Osteoblast (primary cell): Measurements from ENCODE around the gene PRPF8. TPM values are rescaled to one million over a fixed set of nuclear protein-coding genes. Genes with fewer than 3 reads are reported as not detected.

ENCODE experiments used
- DNase-seq: peaks from one replicate; pipeline ENCODE4 v3.0.0; 2011; ENCODE audit warnings: low spot score, mixed read lengths; ENCODE audit not compliant: insufficient read length; ENCODE audit errors: missing footprints
- H2AFZ ChIP-seq: 2 replicates; pipeline ENCODE4 v1.6.0; 2011; ENCODE audit warnings: mild to moderate bottlenecking, low read length
- H3K27ac ChIP-seq: 2 replicates; pipeline ENCODE4 v1.5.1; 2011; ENCODE audit warnings: mild to moderate bottlenecking, low read depth, low read length, moderate library complexity
- H3K27me3 ChIP-seq: 2 replicates; pipeline ENCODE4 v1.6.0; 2012; ENCODE audit warnings: mild to moderate bottlenecking, control low read depth, inconsistent platforms, low read length, moderate library complexity; ENCODE audit not compliant: insufficient read depth
- H3K36me3 ChIP-seq: 2 replicates; pipeline ENCODE4 v1.5.1; 2011; ENCODE audit warnings: mild to moderate bottlenecking, low read length, control low read depth, moderate library complexity; ENCODE audit not compliant: insufficient read depth
- H3K4me1 ChIP-seq: 2 replicates; pipeline ENCODE4 v1.5.1; 2011; ENCODE audit warnings: mild to moderate bottlenecking, low read length, control low read depth, moderate library complexity; ENCODE audit not compliant: insufficient read depth
- H3K4me2 ChIP-seq: 2 replicates; pipeline ENCODE4 v1.6.0; 2011; ENCODE audit warnings: mild to moderate bottlenecking, low read length; ENCODE audit not compliant: insufficient read depth
- H3K4me3 ChIP-seq: fragments of 200-600 bp; sonication (generic); 3 replicates; pipeline ENCODE4 v1.5.1; 2012; ENCODE audit warnings: mild to moderate bottlenecking, low read length, inconsistent platforms; ENCODE audit not compliant: insufficient read depth
- H3K79me2 ChIP-seq: 2 replicates; pipeline ENCODE4 v1.6.0; 2012; ENCODE audit warnings: mild to moderate bottlenecking, low read length, control low read depth, inconsistent platforms; ENCODE audit not compliant: insufficient read depth
- H3K9me3 ChIP-seq: 2 replicates; pipeline ENCODE4 v1.5.1; 2011; ENCODE audit warnings: low read depth, low read length, control low read depth
- H4K20me1 ChIP-seq: 2 replicates; pipeline ENCODE4 v1.6.0; 2012; ENCODE audit warnings: mild to moderate bottlenecking, low read length, control low read depth; ENCODE audit not compliant: insufficient read depth
- total RNA-seq: library from RNA; depleted of rRNA; stranded (reverse); fragments of >200 nt; gene quantifications from 2 replicates; pipeline ENCODE4 v1.2.3, GENCODE V29; 2012
- TF ChIP-seq, protein P1 (sequence below): IDR thresholded peaks from 2 replicates; pipeline ENCODE4 v1.5.1; 2011; ENCODE audit warnings: mild to moderate bottlenecking, low read depth, low read length, moderate library complexity; ENCODE audit errors: extremely low read depth

PRPF8 gene
- 107 and 111 TPM in 2 replicates for total RNA-seq

DNA sequence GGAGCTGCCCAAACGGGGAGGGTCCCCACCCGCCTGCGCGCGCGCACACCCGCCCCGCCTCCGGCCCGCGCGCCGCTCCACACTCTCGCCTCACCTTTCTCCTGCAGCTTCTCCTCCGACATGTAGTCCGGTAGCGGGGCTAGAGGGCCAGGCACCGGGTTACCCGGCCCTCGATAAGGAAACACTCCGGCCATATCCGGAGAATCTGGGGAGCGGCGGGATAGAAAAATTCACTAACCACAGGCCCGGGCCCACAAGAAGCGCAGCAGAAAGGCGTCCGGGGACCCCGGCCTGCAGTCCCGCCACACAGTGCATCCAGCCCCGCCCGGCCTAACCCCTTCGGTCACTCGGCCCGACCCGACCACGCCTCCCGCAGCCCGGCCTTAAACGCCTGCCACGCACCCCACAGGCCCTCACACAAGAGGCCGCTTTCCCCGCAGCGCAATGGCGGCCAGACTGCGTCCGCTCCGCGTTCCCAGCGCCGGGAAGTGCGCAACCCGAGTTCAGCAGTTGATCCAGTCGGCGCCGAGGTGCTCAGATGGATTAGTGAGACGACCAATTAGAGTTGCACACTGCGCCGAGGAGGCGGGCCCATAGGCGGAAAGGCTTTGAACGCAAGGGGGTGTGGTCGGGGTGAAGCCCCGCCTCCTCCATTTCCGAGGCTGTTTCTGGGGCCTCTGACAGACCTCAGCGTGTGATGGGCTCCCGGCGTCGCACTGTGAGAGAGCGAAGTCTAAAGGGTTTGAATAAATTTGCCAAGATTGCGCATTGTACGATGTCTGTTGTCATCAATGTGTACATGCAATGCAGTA lies at the start of gene PRPF8:
Gene PRPF8 (minus strand): TSS at position 490 of the 812 bp plus-strand sequence. CDS start 296 bp downstream, at position 194.
- Histone ChIP-seq H3K4me2 (peak within 1 kb of the TSS; percentile 99), H4K20me1 (peaks cover 28% of the 10 kb centered on the region), H3K27ac (peak within 1 kb of the TSS; percentile 77), H3K27me3 (no peaks in the 10 kb centered on the region), H3K79me2 (peaks cover 50% of the 10 kb centered on the region), H2AFZ (peak within 1 kb of the TSS; percentile 100), H3K4me3 (peak within 1 kb of the TSS; percentile 96), H3K36me3 (peaks cover 39% of the 10 kb centered on the region), H3K9me3 (no peaks in the 10 kb centered on the region), H3K4me1 (peaks cover 9% of the 10 kb centered on the region)
- TF ChIP-seq, protein P1, sequence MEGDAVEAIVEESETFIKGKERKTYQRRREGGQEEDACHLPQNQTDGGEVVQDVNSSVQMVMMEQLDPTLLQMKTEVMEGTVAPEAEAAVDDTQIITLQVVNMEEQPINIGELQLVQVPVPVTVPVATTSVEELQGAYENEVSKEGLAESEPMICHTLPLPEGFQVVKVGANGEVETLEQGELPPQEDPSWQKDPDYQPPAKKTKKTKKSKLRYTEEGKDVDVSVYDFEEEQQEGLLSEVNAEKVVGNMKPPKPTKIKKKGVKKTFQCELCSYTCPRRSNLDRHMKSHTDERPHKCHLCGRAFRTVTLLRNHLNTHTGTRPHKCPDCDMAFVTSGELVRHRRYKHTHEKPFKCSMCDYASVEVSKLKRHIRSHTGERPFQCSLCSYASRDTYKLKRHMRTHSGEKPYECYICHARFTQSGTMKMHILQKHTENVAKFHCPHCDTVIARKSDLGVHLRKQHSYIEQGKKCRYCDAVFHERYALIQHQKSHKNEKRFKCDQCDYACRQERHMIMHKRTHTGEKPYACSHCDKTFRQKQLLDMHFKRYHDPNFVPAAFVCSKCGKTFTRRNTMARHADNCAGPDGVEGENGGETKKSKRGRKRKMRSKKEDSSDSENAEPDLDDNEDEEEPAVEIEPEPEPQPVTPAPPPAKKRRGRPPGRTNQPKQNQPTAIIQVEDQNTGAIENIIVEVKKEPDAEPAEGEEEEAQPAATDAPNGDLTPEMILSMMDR, result no peak
- peak; percentile 100 for DNase-seq

DNA sequence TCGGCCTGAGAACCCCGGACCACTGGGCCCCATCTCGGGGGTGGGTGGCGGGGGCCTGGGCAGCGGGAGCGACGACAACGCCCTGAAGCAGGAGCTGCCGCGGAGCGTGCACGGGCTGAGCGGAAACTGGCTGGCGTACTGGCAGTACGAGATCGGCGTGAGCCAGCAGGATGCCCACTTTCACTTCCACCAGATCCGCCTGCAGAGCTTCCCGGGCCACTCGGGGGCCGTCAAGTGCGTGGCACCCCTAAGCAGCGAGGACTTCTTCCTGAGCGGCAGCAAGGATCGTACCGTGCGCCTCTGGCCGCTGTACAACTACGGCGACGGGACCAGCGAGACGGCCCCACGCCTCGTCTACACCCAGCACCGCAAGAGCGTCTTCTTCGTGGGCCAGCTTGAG lies 49.1 kb upstream of the PRPF8 start:
- Histone ChIP-seq H3K4me3 (no peak overlapping the region), H3K36me3 (peaks cover 23% of the 10 kb centered on the region), H2AFZ (no peak overlapping the region), H3K27me3 (no peaks in the 10 kb centered on the region), H3K4me1 (peaks cover 7% of the 10 kb centered on the region), H3K27ac (no peak overlapping the region), H4K20me1 (no peaks in the 10 kb centered on the region), H3K4me2 (no peak overlapping the region), H3K9me3 (no peaks in the 10 kb centered on the region), H3K79me2 (peaks cover 7% of the 10 kb centered on the region)
- TF ChIP-seq, protein P1, result no peak
- DNase-seq, result no peak

DNA sequence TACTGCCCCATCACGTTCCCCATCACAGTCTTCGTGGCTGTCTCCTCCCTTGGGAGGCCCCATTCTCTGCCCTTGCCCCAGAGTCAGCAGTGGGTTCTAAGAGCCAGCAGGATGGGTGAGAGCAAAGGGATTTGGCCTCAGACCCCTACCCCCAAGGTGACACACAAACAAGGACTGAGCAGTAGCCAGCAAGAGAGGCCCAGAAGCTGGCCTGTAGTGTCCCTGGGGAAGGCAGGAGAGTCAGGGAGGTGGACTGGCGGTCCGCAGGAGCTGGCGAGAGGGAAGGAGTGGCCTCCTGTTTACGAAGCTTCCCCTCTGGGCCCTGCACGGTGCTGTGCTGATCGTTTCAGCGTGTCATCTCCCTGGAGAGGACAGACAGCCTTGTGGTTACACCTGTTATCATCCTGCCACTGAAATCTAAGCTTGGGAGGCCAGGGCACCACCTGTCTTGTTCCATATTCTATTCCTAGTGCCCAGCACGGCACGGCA lies 48.2 kb upstream of the PRPF8 start:
- TF ChIP-seq, protein P1, result no peak

DNA sequence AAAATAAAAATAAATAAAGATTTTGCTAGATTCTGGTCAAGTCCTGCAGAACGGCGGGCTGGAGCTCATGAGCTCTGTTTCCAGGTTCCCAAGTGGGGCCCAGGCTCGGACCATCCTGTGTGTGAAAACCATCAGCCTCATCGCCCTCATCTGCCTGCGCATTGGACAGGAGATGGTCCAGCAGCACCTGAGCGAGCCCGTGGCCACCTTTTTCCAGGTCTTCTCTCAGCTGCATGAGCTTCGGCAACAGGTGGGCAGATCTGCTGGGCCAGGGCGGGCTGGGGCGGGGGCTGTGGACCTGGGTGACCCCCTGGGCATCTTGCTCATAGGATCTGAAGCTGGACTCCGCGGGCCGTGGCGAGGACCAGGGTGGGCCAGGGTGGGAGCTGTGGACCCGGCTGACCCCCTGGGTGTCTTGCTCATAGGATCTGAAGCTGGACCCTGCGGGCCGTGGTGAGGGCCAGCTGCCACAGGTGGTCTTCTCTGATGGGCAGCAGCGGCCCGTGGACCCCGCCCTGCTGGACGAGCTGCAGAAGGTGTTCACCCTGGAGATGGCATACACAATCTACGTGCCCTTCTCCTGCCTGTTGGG lies 47.7 kb upstream of the PRPF8 start:
- Histone ChIP-seq H3K4me2 (no peak overlapping the region), H2AFZ (no peak overlapping the region), H3K4me3 (no peak overlapping the region), H3K4me1 (peaks cover 7% of the 10 kb centered on the region), H3K9me3 (no peaks in the 10 kb centered on the region), H3K27me3 (no peaks in the 10 kb centered on the region), H3K36me3 (peaks cover 23% of the 10 kb centered on the region), H3K79me2 (peaks cover 14% of the 10 kb centered on the region), H4K20me1 (no peaks in the 10 kb centered on the region), H3K27ac (no peak overlapping the region)
- no peak for DNase-seq
- TF ChIP-seq, protein P1, result no peak

More for the DNA sequence above, 48.2 kb upstream of the PRPF8 start:
- Histone ChIP-seq H3K4me2 (no peak overlapping the region), H4K20me1 (no peaks in the 10 kb centered on the region), H3K4me3 (no peak overlapping the region), H3K9me3 (no peaks in the 10 kb centered on the region), H3K27me3 (no peaks in the 10 kb centered on the region), H2AFZ (no peak overlapping the region), H3K79me2 (peaks cover 9% of the 10 kb centered on the region), H3K4me1 (peaks cover 7% of the 10 kb centered on the region), H3K27ac (no peak overlapping the region), H3K36me3 (peaks cover 23% of the 10 kb centered on the region)
- no peak for DNase-seq
